HAP-1 (cell line): ENCODE measurements around the gene TBC1D22A.

Experiments used
- DNase-seq, 2 experiments: peaks; one replicate each; pipeline ENCODE4 v3.0.0-alpha.2; 2016 to 2020; ENCODE audit warnings: low spot score in 2 of 2
- H3K27me3 ChIP-seq: fragments of 250-450 bp; sonication (Bioruptor Pico); 2 replicates; pipeline ENCODE4 v1.5.1; 2020; ENCODE audit warnings: low read depth, mild to moderate bottlenecking, moderate library complexity
- H3K36me3 ChIP-seq: fragments of 250-450 bp; sonication (Bioruptor Pico); replicated peaks from 2 replicates; pipeline ENCODE4 v1.5.1; 2020; ENCODE audit warnings: mild to moderate bottlenecking
- H3K4me1 ChIP-seq: fragments of 250-450 bp; sonication (Bioruptor Pico); 2 replicates; pipeline ENCODE4 v1.5.1; 2020; ENCODE audit warnings: mild to moderate bottlenecking
- H3K4me3 ChIP-seq: fragments of 250-450 bp; sonication (Bioruptor Pico); 2 replicates; pipeline ENCODE4 v1.5.1; 2020; ENCODE audit warnings: mild to moderate bottlenecking, moderate library complexity
- H3K9me3 ChIP-seq: fragments of 250-450 bp; sonication (Bioruptor Pico); 2 replicates; pipeline ENCODE4 v1.5.1; 2020; ENCODE audit warnings: mild to moderate bottlenecking, moderate library complexity
- in situ Hi-C: fragments of 300-500 bp; cut with MboI; formaldehyde crosslinking; loops from 3 replicates; pipeline ENCODE4 v1.14.3; 2020; ENCODE audit warnings: low sequenced_read_pairs, inconsistent platforms, mixed read lengths

Gene TBC1D22A

DNA sequence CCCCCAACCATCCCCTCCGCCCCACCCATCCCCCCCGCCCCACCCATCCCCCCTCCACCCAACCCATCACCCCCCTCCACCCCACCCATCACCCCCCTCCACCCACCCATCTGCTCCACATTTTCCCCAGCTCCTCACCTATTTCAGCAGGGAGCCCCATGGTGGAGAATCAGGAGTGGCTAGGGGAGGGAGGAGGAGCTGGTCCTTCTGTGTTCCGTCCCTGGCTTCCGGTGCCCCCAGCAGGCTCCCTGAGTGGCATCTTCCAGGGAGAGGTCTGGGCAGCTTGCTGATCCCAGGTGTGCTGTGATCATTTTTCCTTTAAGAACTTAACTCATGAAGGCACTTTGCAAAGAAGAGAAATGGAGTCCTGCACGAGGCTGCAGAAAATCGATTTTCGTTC is 365.8 kb downstream of the TBC1D22A start:
- no peaks in the 10 kb centered on the region for H3K4me1 ChIP-seq
- H3K27me3 ChIP-seq: no peaks in the 10 kb centered on the region
- in situ Hi-C loops: no loop called here
- H3K36me3 ChIP-seq: no peaks in the 10 kb centered on the region
- DNase-seq: no peak
- H3K9me3 ChIP-seq: no peaks in the 10 kb centered on the region
- no peak overlapping the region for H3K4me3 ChIP-seq

DNA sequence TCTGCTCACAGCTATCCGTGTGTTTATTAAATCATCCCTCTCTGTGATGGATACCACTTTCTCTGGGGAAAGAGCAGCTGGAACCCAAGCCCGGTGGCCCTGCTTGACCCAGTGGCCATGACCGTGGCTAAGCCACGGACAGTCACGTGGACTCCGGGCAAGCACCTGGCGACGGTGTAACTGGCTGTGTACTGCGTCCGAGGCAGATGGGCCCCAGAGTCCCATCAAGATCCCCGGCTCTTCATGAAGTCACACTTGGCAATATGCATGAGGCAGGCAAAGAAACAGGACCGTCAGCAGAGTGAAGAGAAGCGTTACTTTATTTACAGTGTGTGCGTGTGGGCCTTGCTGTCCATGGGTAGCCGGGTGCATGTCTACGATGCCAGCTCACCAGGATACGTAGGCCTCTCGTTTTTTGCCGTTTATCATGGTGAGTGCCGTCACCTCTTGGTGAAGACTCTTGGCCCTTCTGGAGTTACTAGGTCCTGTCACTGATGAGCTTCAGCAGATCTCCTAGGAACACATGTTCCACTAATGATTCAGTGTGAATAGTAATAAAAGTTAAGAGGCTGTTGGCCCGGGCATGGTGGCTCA is 366.3 kb downstream of the TBC1D22A start:
- Histone ChIP-seq H3K27me3 (no peaks in the 10 kb centered on the region), H3K4me3 (no peak overlapping the region), H3K4me1 (no peaks in the 10 kb centered on the region), H3K36me3 (no peaks in the 10 kb centered on the region), H3K9me3 (no peaks in the 10 kb centered on the region)
- in situ Hi-C loops: no loop called here
- no peak for DNase-seq

DNA sequence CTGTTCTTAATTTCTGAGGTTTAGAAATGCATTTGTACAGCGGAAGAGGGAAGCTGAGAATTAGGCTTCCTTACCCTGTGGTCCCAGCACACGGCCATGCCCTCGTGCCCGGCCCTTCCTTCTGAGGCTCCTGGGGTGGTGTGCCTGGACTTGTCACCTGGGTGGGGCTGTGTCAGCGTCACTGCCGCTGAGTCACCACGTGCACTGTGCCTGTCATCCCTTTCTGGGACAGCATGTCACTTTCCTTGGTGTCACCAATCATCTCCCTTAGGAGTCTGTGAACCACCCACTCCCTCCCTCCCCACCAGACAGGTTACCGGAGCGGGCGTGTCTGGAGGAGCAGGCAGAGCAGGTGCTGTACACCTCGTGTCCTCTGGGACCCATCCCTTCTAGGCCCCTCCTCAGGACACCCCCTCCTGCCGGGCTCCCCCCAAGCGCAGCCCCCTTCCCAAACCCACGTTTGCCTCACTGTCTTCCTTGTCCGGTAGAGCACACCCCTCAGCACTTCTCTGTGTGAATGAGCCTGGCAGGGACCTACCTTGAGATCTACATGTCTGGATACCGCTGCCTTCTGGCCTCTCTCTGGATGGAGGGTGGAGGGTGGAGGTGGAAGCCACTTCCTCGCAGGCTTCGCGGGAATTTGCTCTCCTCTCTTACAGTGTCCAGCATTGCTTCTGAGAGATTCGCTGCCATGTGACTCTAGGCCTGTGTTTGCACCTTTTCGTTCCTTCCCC is 367.6 kb downstream of the TBC1D22A start:
- H3K4me1 ChIP-seq: no peaks in the 10 kb centered on the region
- in situ Hi-C loops: no loop called here
- no peak overlapping the region for H3K4me3 ChIP-seq
- H3K36me3 ChIP-seq: no peaks in the 10 kb centered on the region
- H3K27me3 ChIP-seq: no peaks in the 10 kb centered on the region
- DNase-seq: no peak
- H3K9me3 ChIP-seq: no peaks in the 10 kb centered on the region

DNA sequence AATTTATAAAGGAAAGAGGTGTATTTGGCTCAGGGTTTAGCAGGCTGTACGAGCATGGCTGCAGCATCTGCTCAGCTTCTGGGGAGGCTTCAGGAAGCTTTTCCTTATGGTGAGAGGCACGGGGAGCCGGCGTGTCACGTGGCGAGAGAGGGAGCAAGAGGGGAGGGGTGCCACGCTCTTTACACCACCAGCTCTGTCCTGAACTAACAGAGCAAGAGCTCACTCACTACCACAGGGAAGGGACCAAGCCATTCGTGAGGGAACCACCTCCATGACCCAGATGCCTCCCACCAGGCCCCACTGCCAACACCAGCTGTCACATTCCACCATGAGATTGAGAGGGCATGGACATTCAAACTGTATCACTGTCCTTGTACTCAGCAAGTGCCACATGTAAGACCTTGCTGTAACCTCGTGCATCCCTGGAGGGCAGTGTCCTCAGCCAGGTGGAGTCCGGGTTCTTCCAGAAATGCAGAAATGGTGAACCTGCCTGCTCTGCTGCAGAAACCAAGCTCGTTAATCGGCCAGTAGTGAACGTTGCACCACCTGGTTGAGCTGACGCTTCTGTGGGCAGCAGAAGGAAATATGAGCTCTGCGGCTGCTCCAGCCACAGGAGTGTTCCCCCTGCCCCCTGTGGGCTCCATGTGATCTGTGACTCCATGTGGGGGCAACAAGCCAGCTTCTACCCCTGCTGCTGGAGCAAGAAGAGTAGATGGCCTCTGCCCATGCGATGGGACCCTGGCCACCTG is 368.6 kb downstream of the TBC1D22A start:
- Histone ChIP-seq H3K27me3 (no peaks in the 10 kb centered on the region), H3K4me1 (no peaks in the 10 kb centered on the region), H3K36me3 (no peaks in the 10 kb centered on the region), H3K9me3 (no peaks in the 10 kb centered on the region), H3K4me3 (no peak overlapping the region)
- no peak for DNase-seq
- in situ Hi-C loops: no loop called here

DNA sequence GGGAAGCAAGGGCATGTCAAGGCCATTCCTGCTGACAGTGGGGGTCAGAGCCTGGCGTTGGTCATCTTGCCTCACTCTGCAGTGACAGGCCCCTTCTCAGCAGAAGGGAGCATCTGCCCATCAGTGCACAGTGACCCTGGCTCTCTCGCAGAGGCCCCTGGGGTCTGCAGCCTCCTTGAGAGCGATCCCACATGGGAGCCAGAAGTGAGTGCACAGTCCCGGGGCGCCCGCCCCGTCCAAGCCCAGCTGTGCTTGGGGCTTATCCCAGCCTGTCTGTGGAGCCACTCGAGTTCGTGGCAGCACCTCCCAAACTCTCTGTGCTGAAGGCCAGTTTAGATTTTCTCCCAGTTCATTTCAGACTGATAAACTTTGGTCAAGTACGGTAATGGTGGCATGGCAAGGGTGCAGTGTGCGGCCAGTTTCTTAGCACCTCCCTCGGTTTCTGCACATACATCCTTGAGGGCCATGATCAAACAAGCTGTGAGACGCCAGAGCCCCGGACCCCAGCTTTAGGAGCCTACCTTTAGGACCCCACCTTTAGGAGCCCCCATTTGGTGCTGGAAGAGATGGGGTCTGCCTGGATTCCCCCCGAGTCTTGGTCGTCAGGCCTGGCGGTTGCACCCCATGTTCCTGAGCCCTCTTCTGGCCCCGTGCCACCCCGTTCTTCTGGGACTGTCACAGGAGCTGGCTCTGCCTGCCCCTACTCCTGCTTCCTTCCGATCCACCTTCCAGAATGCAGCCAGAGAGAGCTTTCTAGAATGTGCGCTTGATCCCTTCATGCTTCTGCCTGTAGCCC is 369.4 kb downstream of the TBC1D22A start:
- in situ Hi-C loops: no loop called here

DNA sequence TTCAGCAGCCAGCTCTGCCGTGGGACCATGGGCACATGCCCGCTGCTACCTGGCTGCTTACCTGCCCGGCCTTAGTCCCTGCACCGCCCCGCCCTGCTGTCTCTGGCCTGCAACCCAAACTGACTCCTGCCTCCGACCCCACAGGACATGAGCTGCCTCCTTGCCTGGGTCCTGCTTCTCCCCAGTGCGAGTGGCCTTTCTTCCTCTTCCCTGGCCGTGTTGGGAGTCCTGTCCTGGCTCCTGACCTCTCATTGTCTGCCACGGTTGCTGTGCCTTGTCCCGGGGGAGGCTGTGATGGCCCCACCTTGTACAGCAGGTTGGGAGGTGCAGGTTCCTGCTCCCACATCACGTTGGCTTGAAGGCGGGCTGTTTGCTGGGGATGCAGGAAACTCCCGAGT is 370.0 kb downstream of the TBC1D22A start:
- no peak for DNase-seq
- no peaks in the 10 kb centered on the region for H3K27me3 ChIP-seq
- H3K9me3 ChIP-seq: no peaks in the 10 kb centered on the region
- H3K4me1 ChIP-seq: no peaks in the 10 kb centered on the region
- no peak overlapping the region for H3K4me3 ChIP-seq
- H3K36me3 ChIP-seq: no peaks in the 10 kb centered on the region
- in situ Hi-C loops: no loop called here

More for the DNA sequence above, 369.4 kb downstream of the TBC1D22A start:
- no peaks in the 10 kb centered on the region for H3K27me3 ChIP-seq
- no peaks in the 10 kb centered on the region for H3K36me3 ChIP-seq
- no peak overlapping the region for H3K4me3 ChIP-seq
- DNase-seq: no peak
- no peaks in the 10 kb centered on the region for H3K9me3 ChIP-seq
- no peaks in the 10 kb centered on the region for H3K4me1 ChIP-seq

DNA sequence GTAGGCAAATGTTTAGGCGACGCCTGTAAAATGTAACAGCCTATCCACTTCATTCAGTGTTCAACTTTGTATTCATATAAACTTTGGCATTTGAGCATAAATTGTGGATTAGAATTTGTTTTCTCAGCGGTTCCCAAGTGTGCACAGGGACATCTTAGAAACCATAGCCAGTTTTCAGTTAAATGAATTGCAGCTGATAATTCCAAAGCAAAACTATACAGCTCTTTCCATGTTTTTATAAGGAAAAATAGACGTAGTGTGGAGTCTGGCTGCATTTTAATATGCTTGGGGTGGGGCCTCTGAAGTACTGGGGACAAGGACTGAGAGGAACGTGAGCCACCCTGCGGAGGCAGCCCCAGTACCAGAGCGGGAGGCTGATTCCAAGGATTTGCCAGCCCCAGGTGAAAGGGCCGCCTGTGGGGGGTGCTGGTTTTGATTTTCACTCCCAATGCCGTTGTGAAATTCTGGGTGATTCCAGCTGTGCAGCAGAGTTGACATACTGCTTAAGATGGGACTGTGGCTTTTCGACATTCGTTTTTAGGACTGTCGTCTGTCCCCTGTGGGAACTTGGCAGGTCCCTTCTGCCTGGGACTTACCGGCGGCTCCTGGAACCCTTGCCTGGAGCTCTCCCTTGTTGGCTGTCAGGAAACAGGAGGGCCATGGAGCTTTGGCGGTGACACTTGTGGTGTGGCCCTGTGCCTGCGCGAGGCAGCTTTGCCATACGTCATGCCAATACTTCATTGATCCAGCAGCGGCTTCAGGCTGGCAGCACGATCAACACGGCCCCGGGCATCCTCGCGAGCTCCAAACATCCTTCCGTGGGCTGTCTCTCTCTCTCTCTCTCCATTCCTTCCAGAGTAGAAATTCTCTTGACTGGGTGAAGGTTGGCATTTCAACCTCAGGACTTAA is 370.9 kb downstream of the TBC1D22A start:
- H3K4me1 ChIP-seq: no peaks in the 10 kb centered on the region
- no peaks in the 10 kb centered on the region for H3K36me3 ChIP-seq
- H3K4me3 ChIP-seq: no peak overlapping the region
- H3K9me3 ChIP-seq: no peaks in the 10 kb centered on the region
- in situ Hi-C loops: no loop called here
- no peaks in the 10 kb centered on the region for H3K27me3 ChIP-seq
- DNase-seq: no peak

DNA sequence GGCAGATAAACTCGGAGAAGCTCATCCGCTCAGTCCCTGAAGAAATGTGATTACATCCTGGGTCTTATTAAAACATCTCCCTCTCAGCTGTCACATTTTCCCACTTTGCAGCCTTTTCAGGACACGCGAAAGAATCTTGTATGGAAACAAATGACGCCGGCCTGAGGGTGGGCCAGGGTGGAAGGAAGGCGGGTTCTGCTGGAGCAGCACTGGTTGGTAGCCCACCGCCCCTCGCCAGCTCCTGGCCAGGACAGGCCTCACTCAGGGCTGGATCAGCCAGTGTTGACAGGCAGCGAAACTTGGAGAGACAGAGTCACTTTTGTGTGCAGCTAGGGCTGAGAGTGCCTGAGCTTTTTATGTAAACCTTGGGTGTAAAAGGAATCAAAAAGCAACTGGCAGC is 371.8 kb downstream of the TBC1D22A start:
- in situ Hi-C loops: no loop called here
- no peaks in the 10 kb centered on the region for H3K9me3 ChIP-seq
- no peaks in the 10 kb centered on the region for H3K27me3 ChIP-seq
- H3K4me1 ChIP-seq: no peaks in the 10 kb centered on the region
- no peak for DNase-seq
- H3K4me3 ChIP-seq: no peak overlapping the region
- H3K36me3 ChIP-seq: no peaks in the 10 kb centered on the region

DNA sequence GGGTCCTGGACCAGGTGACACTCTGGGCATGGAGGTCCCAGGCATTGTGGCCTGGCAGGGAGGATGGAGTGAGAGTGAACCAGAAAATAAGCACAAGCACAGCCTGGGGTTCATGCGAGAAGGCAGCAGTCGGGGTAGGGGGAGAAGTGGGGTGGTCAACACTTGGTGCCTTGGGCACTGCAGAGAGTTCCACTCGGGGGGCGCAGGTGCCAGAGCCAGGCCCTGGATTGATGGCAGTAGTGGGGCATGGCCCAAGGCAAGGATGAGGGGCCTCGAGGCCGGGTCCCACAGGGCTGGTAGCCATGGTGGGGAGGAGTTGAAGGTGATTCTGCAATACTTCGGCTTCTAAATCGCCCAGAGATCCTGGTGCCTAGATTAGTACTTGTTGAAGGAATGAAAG is 372.9 kb downstream of the TBC1D22A start:
- H3K36me3 ChIP-seq: no peaks in the 10 kb centered on the region
- in situ Hi-C loops: no loop called here
- no peaks in the 10 kb centered on the region for H3K9me3 ChIP-seq
- no peak overlapping the region for H3K4me3 ChIP-seq
- DNase-seq: no peak
- H3K27me3 ChIP-seq: no peaks in the 10 kb centered on the region
- no peaks in the 10 kb centered on the region for H3K4me1 ChIP-seq

DNA sequence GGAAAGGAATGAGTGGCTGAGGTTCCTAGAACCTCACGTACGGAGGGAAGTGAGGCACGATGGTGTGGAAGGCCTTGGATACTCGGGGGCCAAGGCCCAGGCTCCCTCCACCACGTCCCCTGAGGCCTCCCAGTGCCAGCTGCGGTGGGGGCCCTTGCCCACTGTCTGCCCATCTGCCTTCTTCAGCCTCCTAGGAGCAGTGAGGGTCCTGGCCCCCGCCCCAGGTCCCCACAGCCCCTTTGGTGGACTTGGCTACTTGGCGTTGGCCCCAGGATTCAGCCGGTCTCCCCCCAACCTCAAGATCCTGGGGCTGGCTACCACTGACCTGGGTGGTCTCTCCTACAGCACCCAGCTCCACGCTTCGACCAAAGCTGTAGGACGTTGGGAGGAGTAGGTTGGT is 373.6 kb downstream of the TBC1D22A start:
- Histone ChIP-seq H3K27me3 (no peaks in the 10 kb centered on the region), H3K4me1 (no peaks in the 10 kb centered on the region), H3K36me3 (no peaks in the 10 kb centered on the region), H3K9me3 (no peaks in the 10 kb centered on the region), H3K4me3 (no peak overlapping the region)
- in situ Hi-C loops: no loop called here
- DNase-seq: no peak

DNA sequence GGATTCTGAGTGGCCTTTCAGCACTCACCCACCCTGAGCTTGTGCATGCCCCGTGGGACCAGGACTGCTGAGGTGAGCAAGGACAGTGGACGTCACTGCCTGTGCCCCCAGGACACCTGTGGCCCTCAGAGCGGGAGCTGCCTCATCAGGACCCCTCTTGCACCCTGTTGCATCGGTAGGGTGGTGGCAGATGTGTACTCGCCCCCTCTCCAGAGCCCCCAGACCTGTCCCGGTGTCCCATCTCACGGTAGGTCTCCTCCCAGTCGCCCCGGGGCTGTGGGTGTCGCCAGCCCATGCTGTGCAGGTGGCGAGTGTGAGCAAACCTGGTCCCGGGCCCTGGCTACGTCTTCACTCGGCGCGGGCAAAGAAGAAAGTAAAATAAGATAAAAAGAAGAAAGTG is 374.2 kb downstream of the TBC1D22A start:
- no peaks in the 10 kb centered on the region for H3K27me3 ChIP-seq
- no peaks in the 10 kb centered on the region for H3K36me3 ChIP-seq
- no peak overlapping the region for H3K4me3 ChIP-seq
- H3K9me3 ChIP-seq: no peaks in the 10 kb centered on the region
- in situ Hi-C loops: no loop called here
- no peak for DNase-seq
- H3K4me1 ChIP-seq: no peaks in the 10 kb centered on the region

DNA sequence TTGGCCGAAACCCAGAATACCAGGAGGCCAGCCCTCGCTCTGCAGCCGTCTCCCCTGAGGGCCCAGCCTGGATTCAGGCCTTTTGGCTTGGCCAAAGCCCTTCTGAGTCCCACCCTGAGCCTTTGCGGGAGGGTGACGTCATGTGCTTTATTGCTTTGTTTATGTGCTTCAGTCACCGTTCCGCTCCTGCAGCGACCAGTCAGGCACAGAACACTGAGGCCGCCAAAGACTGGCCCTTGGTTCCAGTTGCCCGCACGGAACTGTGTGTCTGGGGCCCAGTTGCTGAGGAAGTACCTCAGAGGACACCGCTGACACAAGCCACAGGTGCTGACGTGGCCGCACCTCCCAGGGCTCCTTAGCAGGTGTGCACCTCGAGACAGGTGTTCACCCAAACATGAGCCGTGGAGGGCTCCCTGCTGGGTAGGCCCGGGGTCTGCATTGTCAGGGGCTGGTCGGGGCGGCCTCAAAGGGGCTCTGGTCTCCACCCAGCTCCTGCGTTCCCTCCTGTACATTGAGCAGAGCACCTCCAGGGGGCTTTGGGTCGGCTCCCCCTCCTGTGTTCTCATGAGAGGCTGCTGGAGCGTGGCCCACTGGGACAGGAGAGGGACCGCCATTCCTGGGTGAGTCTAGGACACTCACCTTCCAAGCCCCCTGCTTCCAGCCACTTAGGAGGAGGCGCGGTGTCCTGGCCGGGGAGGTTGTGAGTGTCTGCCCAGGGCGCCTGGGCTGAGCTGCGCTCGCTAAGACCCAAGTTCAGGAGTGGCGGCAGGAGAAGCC is 376.8 kb downstream of the TBC1D22A start:
- DNase-seq: no peak
- Histone ChIP-seq H3K36me3 (no peaks in the 10 kb centered on the region), H3K27me3 (no peaks in the 10 kb centered on the region), H3K9me3 (no peaks in the 10 kb centered on the region), H3K4me3 (no peak overlapping the region), H3K4me1 (no peaks in the 10 kb centered on the region)
- in situ Hi-C loops: no loop called here
